GM10248 (cell line): ENCODE results near the gene TLK2.
A peak's percentile ranks its signal among the peaks of the same experiment; 100 is the strongest.
"Not testable (repeated sequence)": the region's sequence is repeated elsewhere in the genome, so short reads cannot be mapped to it uniquely, and the experiment has no call there.

Experiments used
- CTCF ChIA-PET: fragments of 300-600 bp; sonication (Branson Sonifier 250); formaldehyde crosslinking; extraction: SDS; loops from one replicate; lab custom pipeline; 2021; ENCODE audit warnings: antibody characterized with exemption; lab: Yijun Ruan, JAX
- POLR2A ChIA-PET: fragments of 350-650 bp; sonication (Branson Sonifier 250); formaldehyde crosslinking; extraction: SDS; loops from one replicate; lab custom pipeline; 2020; ENCODE audit warnings: antibody characterized with exemption; lab: Yijun Ruan, JAX
- DNase-seq: peaks from one replicate; pipeline ENCODE4 v3.0.0; 2012; ENCODE audit errors: extremely low spot score
- CTCF ChIP-seq: IDR thresholded peaks from 2 replicates; pipeline ENCODE4 v1.5.1; 2012; ENCODE audit warnings: mild to moderate bottlenecking, low read depth; ENCODE audit errors: extremely low read depth, missing control alignments, control extremely low read depth

Gene TLK2

GRCh38 chr17:62599964-62600657 lies 121.5 kb downstream of the TLK2 start:
- ChIA-PET POLR2A (no interaction called here), CTCF (interaction anchor here (1.1 to 1.2 kb wide), 2 partner anchors 9 to 15 kb away, joined by 3 read pairs; no protein-coding TSS in a partner anchor)
- no peak for DNase-seq
- TF ChIP-seq CTCF = no peak

DNA sequence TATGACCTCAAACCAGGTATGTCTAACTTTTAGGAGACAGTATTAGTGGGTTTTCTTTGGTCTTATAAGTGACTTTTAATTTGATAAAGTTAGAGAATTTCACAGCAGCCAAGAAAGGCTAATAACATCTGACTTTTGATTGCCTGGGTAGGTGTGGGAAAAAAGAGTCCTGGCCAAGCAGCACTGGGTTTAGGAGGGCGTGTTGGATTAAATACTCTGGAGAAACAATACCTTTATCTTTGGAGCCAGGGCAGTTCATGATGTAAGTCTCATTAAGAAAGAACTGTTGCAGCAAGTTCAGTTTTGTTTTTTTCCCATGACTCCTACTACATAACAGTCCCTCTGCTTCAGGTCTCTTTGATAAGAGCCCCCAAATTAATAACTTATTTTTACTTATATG lies 122.2 kb downstream of the TLK2 start:
- no peak for TF ChIP-seq CTCF
- ChIA-PET CTCF (interaction anchor here (1.1 to 1.3 kb wide), 4 partner anchors 8 to 16 kb away, joined by 3 to 4 read pairs (median 3); no protein-coding TSS in a partner anchor), POLR2A (no interaction called here)
- no peak for DNase-seq

- peak; percentile 4 for TF ChIP-seq CTCF
- CTCF ChIA-PET = interaction anchor here (1.2 to 1.3 kb wide), 2 partner anchors 8 to 9 kb away, joined by 3 to 4 read pairs; no protein-coding TSS in a partner anchor
- POLR2A ChIA-PET = no interaction called here
- DNase-seq = no peak
These were observed 122.8 kb downstream of the TLK2 start for GRCh38 chr17:62601471-62601870.

- CTCF ChIA-PET, DNase-seq, POLR2A ChIA-PET: not testable (repeated sequence)
These were observed 125.2 kb downstream of the TLK2 start for GRCh38 chr17:62603783-62604182.

- CTCF ChIA-PET = no interaction called here
- no peak for TF ChIP-seq CTCF
- DNase-seq = no peak
- POLR2A ChIA-PET = no interaction called here
These were observed 127.0 kb downstream of the TLK2 start for GRCh38 chr17:62605588-62605987.

DNA sequence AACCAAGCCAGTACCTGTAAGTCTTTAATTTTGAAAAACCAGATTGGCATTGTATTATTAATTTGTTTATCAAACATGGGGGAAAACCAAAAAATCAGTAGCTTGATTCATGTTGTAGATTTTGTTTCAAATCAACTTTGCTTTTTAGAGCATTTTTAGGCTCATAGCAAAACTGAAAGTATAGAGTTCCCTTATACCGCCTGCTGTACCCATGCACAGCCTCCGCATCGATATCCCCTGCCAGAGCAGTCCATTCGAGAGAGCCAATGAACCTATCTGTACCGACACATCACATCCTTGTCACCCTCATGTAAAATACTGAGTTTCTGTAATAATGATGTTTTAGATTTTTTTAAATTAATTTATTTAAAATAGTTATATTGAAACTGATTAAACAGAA lies 132.7 kb downstream of the TLK2 start:
- no peak for TF ChIP-seq CTCF
- peak; percentile 44 for DNase-seq
- ChIA-PET CTCF (interaction anchor here (1.1 to 1.6 kb wide), 3 partner anchors 25 to 58 kb away, joined by 3 to 4 read pairs (median 4); no protein-coding TSS in a partner anchor), POLR2A (no interaction called here)

DNA sequence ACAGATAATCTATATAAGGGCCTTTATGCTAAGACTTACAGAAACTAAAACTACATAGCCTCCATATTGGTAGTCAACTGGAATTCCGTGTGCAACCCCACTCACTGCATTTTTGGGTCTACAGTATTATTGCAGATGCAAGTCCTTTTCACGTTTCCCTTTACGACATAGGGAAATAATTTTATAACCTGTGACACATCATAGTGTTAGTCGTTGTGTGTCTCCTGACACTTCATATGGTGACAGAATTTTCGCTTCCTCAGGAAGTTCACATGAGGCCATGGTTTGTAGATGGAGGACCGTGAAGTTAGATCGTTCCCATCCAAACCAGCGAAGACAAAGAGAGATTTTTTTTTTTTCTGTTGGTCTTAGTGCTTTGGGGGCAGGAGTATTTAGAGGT lies 133.1 kb downstream of the TLK2 start:
- ChIA-PET CTCF (interaction anchor here (1.3 to 1.6 kb wide), 2 partner anchors 31 to 59 kb away, joined by 3 to 4 read pairs; no protein-coding TSS in a partner anchor), POLR2A (no interaction called here)
- peak; percentile 26 for DNase-seq
- no peak for TF ChIP-seq CTCF

- POLR2A ChIA-PET, DNase-seq, CTCF ChIA-PET: not testable (repeated sequence)
These were observed 133.7 kb downstream of the TLK2 start for GRCh38 chr17:62612289-62612688.

DNA sequence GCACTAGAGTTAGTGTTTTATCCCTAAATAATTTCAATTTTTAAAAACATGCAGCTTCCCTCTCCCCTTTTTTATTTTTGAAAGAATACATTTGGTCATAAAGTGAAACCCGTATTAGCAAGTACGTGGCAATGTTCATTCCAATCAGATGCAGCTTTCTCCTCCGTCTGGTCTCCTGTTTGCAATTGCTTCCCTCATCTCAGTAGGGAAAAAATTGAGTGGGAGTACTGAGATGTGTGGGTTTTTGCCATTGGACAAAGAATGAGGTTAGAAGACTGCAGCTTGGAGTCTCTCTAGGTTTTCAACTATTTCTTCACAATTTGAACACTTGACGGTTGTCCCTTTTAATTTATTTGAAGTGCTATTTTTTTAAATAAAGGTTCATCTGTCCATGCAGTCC lies 134.5 kb downstream of the TLK2 start:
- DNase-seq, CTCF ChIA-PET, POLR2A ChIA-PET: not testable (repeated sequence)
